Osteocyte (in vitro differentiated cells): ENCODE measurements around the gene FUBP1. TPM values are rescaled to one million over a fixed set of nuclear protein-coding genes. Genes with fewer than 3 reads are reported as not detected.

Experiments used
- DNase-seq: peaks from one replicate; pipeline ENCODE4 v3.0.0; 2021; ENCODE audit warnings: mixed read lengths; ENCODE audit not compliant: unreplicated experiment; ENCODE audit errors: extremely low spot score
- H3K27ac Mint-ChIP-seq: one replicate; pipeline ENCODE4 v1.8.0; 2021; ENCODE audit warnings: mild to moderate bottlenecking, mixed read lengths; ENCODE audit not compliant: unreplicated experiment
- H3K27me3 Mint-ChIP-seq: one replicate; pipeline ENCODE4 v1.8.0; 2021; ENCODE audit warnings: mixed read lengths; ENCODE audit not compliant: unreplicated experiment
- H3K36me3 Mint-ChIP-seq: one replicate; pipeline ENCODE4 v1.8.0; 2021; ENCODE audit warnings: mixed read lengths; ENCODE audit not compliant: unreplicated experiment
- H3K4me1 Mint-ChIP-seq: one replicate; pipeline ENCODE4 v1.8.0; 2021; ENCODE audit warnings: mixed read lengths; ENCODE audit not compliant: unreplicated experiment
- H3K4me3 Mint-ChIP-seq: one replicate; pipeline ENCODE4 v1.8.0; 2021; ENCODE audit warnings: mild to moderate bottlenecking, moderate library complexity, mixed read lengths; ENCODE audit not compliant: unreplicated experiment
- H3K9me3 Mint-ChIP-seq: one replicate; pipeline ENCODE4 v1.8.0; 2021; ENCODE audit warnings: mixed read lengths; ENCODE audit not compliant: unreplicated experiment
- total RNA-seq: library from RNA; stranded (reverse); gene quantifications from 2 replicates; pipeline ENCODE4 v1.2.1, GENCODE V29; 2021
- TF ChIP-seq, protein P1 (sequence below): fragments of 200-600 bp; sonication (generic); IDR thresholded peaks from 2 replicates; pipeline ENCODE4 v1.5.0; 2021; ENCODE audit warnings: antibody characterized with exemption, mild to moderate bottlenecking, moderate library complexity

FUBP1 gene
- total RNA-seq, 1 donor from 2014 or later: 126 TPM

DNA sequence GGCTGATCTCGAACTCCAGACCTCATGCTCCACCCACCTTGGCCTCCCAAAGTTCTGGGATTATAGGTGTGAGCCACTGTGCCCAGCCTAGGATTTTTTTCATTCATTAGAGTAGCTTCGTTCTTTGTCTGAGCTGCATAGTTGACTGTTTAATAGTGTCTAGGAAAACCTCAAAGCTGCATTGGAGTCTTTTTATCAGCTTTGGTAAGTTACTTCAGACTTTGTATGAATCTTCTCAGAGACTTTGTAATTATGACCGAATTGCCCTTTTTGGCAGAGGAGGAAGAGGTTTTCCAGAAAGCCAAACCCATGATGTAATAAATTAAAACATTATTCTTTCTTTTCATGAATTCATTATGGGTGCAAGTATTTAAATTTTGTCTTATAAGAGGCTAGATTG is 31.0 kb upstream of the FUBP1 start:
- Mint-ChIP-seq H3K27me3 (no peaks in the 10 kb centered on the region), H3K4me3 (peak overlapping the region; percentile 71), H3K27ac (peak overlapping the region; percentile 86), H3K9me3 (no peaks in the 10 kb centered on the region), H3K36me3 (peaks cover 14% of the 10 kb centered on the region), H3K4me1 (peaks cover 42% of the 10 kb centered on the region)
- DNase-seq: no peak
- TF ChIP-seq, protein P1, sequence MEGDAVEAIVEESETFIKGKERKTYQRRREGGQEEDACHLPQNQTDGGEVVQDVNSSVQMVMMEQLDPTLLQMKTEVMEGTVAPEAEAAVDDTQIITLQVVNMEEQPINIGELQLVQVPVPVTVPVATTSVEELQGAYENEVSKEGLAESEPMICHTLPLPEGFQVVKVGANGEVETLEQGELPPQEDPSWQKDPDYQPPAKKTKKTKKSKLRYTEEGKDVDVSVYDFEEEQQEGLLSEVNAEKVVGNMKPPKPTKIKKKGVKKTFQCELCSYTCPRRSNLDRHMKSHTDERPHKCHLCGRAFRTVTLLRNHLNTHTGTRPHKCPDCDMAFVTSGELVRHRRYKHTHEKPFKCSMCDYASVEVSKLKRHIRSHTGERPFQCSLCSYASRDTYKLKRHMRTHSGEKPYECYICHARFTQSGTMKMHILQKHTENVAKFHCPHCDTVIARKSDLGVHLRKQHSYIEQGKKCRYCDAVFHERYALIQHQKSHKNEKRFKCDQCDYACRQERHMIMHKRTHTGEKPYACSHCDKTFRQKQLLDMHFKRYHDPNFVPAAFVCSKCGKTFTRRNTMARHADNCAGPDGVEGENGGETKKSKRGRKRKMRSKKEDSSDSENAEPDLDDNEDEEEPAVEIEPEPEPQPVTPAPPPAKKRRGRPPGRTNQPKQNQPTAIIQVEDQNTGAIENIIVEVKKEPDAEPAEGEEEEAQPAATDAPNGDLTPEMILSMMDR: no peak

DNA sequence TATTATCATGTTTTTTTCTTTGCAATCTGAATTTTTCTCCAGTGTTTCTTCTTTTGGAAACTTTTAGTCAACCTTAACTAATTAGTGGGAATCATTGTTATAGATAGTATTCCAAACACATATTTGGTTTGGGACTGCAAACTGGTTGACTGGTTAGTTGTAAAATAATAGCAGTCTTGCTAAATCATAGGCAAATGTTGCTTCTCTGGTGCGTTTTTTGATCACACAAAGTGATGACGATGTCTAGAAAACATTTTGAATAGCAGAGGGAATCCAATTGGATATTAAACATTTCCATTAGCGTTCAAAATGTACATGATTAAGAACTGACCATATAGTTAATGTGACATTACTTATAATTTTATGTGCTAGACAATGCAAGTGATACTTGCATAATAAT is 30.4 kb upstream of the FUBP1 start:
- H3K4me3 Mint-ChIP-seq: peak overlapping the region; percentile 71
- peaks cover 42% of the 10 kb centered on the region for H3K4me1 Mint-ChIP-seq
- no peak for DNase-seq
- H3K36me3 Mint-ChIP-seq: peaks cover 12% of the 10 kb centered on the region
- H3K9me3 Mint-ChIP-seq: no peaks in the 10 kb centered on the region
- H3K27ac Mint-ChIP-seq: peak overlapping the region; percentile 86
- H3K27me3 Mint-ChIP-seq: no peaks in the 10 kb centered on the region
- TF ChIP-seq, protein P1: no peak

DNA sequence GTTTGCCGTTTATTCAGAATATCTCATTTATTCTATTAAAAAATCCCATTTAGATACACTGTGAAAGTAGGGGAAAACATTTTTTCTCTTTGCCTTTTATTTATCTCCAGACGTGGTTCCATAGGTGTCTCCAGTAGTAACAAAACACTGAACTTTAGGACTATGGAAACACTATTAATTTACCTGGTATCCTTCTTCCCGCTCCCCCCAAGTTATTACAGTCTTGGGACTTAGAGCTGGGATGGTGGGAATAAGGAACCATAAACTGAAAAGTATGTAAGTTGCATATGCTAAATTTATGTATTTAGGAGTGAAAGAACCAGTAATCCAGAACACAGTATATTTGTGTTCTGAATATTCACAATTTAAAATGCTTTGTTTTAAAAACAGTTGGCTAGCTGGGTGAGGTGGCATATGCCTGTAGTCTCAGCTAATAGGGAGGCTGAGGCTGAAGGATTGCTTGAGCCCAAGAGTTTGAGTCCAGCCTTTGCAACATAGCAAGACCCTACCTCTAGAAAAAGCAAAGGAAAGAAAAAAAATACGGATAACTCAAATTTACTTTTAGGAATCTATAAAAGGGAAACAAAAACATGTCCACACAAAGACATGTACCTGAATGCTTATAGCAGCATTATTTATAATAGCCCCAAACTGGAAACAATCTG is 28.9 kb upstream of the FUBP1 start:
- Mint-ChIP-seq H3K27ac (peak overlapping the region; percentile 97), H3K4me1 (peaks cover 51% of the 10 kb centered on the region), H3K9me3 (no peaks in the 10 kb centered on the region)

DNA sequence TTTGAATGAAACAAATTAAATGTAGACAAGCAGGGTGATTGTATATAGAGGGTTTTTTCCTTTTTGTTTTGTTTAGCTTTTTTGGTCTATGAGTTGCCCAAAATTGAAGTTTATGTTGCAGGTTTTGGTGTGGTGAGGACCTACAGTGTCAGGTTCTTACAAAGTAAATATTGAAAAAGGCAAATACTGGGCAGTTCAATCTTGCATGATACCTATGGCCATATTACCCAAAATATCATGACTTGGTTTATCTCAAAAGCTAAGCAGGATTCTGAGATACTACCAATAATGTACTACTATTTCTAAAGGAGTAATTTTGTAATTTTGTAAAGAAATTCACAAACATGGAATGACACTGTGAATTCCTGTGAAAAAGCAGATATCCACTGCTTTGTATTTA is 27.6 kb upstream of the FUBP1 start:
- no peak for DNase-seq
- Mint-ChIP-seq H3K9me3 (no peaks in the 10 kb centered on the region), H3K27ac (peak overlapping the region; percentile 97), H3K27me3 (no peaks in the 10 kb centered on the region), H3K36me3 (peaks cover 2% of the 10 kb centered on the region), H3K4me3 (peak overlapping the region; percentile 93), H3K4me1 (peaks cover 60% of the 10 kb centered on the region)
- TF ChIP-seq, protein P1: no peak

More for the DNA sequence above, 28.9 kb upstream of the FUBP1 start:
- Mint-ChIP-seq H3K4me3 (peak overlapping the region; percentile 93), H3K27me3 (no peaks in the 10 kb centered on the region), H3K36me3 (peaks cover 3% of the 10 kb centered on the region)
- TF ChIP-seq, protein P1: no peak
- DNase-seq: no peak

DNA sequence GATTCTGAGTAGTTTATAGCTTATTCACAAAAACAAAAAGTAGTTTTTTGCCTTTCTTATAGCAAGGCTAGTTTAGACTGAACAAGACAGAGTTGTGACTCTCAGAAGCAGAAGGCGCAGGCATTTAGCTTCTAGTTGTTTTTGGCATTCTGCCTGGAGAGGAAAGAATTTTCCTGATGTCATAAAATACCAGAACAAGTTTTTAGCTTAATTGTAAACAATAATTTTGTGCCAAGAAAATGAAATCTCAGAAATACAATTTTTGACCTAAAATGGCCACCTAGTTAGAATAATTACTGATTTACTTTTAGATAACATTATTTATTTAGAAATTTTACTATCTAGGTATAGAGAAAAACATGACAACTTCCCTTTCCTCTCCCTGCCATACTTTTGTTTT is 26.9 kb upstream of the FUBP1 start:
- Mint-ChIP-seq H3K27me3 (no peaks in the 10 kb centered on the region), H3K36me3 (peaks cover 2% of the 10 kb centered on the region), H3K9me3 (no peaks in the 10 kb centered on the region), H3K27ac (peak overlapping the region; percentile 97), H3K4me3 (peak overlapping the region; percentile 93), H3K4me1 (peaks cover 53% of the 10 kb centered on the region)
- no peak for DNase-seq
- TF ChIP-seq, protein P1: no peak
